ENCODE results near the gene PRELID3B.

PRELID3B gene

DNA sequence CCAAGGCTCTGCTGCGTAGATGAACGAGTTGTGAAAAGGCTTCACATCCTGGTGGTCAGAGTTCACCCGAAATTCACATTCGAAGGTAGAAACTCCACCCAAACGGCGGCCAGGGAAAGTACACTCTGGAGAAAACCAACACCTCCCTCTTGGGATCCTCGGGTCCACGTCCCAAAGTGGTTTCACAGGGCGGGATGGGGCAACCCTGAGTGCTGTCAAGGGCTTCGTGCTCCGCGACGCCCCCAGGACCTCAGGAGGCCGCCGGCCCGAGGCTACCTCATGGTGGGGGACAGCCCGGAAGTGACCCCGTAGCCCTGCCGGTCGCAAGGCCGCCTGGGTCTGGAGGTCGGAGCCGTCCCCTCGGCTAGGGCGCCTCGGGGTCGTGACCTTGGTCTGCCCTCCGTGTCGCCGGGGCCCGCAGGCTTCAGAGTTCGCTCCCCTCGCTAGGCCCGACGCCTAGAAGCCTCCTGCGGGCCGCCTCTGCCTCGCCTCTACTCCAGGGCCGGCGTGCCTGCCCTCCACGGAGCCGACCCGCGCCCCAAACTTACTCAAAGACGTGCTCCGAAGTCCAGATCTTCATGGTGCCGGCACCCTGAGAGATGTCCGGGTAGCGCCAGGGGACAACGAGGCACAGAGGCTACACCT lies at the start of gene PRELID3B:
TSS of gene PRELID3B (minus strand) at position 636 of the 645 bp plus-strand sequence. CDS start at position 580, 56 bp downstream.
- no peak for DNase-seq (ENCODE audit: low read depth in 2 of 2)

GRCh38 chr20:59087829-59088433 lies 45.3 kb upstream of the PRELID3B start:
- peak; percentile 71 to 76 for DNase-seq (ENCODE audit: low read depth in 2 of 2)

- DNase-seq (ENCODE audit: low read depth in 2 of 2) = no peak
These were observed 44.3 kb upstream of the PRELID3B start for GRCh38 chr20:59086923-59087322.

- no peak for DNase-seq (ENCODE audit: low read depth in 2 of 2)
These were observed 41.7 kb upstream of the PRELID3B start for GRCh38 chr20:59084041-59084850.

GRCh38 chr20:59082981-59083380 lies 40.4 kb upstream of the PRELID3B start:
- DNase-seq (ENCODE audit: low read depth in 2 of 2) = no peak

- DNase-seq (ENCODE audit: low read depth in 2 of 2) = no peak
These were observed 39.6 kb upstream of the PRELID3B start for GRCh38 chr20:59082077-59082740.

DNA sequence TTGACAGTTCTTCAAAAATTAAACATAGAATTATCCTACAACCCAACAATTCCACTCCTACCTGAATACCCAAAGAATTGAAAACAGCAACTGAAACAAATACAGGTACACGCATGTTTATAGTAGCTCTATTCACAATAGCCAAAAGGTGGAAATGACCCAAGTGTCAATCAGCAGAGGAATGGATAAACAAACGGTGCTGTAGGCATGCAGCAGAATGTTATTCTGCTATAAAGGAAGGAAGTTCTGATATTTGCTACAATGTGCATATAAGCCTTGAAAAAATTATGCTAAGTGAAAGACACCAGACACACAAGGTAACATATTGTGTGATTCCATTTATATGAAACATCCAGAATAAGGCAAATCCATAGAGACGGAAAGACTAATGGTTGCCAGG lies 38.5 kb upstream of the PRELID3B start:
- no peak for DNase-seq (ENCODE audit: low read depth in 2 of 2)

GRCh38 chr20:59078231-59078630 lies 35.6 kb upstream of the PRELID3B start:
- no peak for DNase-seq (ENCODE audit: low read depth in 2 of 2)

GRCh38 chr20:59077705-59078104 lies 35.1 kb upstream of the PRELID3B start:
- DNase-seq (ENCODE audit: low read depth in 2 of 2) = no peak

- DNase-seq (ENCODE audit: low read depth in 2 of 2) = no peak
These were observed 33.4 kb upstream of the PRELID3B start for GRCh38 chr20:59075934-59076508.

DNA sequence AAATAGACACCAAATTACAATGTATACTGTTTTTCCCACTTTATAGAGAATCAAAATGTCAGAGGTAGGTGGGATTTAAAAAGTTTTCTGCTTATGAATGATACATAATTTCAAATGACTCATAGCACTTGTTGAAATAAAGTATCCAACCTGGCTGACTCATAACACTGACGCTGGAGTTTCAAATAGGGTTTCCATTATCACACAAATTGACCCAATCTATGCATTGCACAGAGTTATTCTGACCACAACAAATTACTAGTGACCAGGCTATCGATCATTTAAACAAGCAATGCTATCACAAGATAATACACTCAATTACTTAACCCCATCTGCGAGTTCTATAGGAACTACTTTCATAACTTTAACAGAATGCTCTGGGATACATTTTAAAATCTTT lies 31.9 kb upstream of the PRELID3B start:
- DNase-seq (ENCODE audit: low read depth in 2 of 2) = no peak

DNA sequence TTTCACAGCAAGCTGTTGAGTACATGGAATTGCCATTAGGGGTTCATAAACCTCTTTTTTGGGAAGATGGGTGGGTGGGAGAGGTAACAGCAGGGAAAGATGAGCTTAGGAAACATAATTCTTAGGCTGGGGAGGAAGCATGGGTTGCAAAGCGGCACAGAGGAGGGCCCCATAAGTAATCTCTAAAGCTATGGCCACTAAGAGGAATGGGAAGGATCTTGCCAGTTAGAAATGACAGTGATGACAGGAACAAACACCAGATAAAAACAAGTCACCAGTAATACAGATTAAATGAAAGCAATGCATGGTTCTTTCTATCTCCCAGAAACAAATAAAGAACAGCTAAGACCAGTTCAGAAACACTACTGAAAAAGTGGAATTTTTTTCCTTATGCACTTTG lies 31.0 kb upstream of the PRELID3B start:
- no peak for DNase-seq (ENCODE audit: low read depth in 2 of 2)

DNA sequence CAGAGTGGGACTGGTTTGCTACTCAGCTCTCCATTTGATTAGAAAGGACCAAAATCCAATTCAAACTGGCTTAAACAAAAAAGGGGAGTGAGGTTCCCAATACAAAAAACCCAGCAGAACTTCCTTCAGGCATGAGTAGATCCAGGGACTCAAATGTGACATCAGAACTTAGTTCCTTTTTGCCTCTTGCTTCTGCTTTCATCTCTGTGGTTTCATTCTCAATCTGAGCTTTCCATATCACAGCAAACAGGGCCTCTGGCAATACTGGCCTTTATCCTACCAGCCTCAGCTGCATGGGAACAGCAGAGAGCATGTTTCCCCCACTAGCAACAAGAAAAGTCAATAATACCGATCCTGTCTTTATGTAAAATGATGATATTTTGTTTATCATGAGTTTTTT lies 28.6 kb upstream of the PRELID3B start:
- DNase-seq (ENCODE audit: low read depth in 2 of 2) = no peak

- no peak for DNase-seq (ENCODE audit: low read depth in 2 of 2)
These were observed 26.4 kb upstream of the PRELID3B start for GRCh38 chr20:59069026-59069425.

DNA sequence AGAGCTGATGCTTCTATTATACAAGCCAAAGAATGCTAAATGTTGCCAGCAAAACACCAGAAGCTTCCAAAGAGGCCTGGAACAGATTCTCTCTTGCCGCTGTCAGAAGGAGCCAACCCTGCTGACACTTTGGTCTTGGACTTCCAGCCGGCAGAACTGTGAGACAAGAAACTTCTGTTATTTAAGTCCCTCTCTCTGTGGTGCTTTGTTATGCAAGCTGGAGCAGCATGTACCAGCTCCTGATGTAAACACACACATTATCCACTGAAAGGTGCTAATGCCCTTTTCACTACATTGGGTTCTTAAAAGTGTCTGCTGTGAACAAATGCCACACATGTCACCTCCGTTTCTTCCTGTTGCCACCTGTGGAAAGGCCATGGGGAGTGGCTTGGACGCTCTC lies 25.9 kb upstream of the PRELID3B start:
- DNase-seq (ENCODE audit: low read depth in 2 of 2) = no peak

- no peak for DNase-seq (ENCODE audit: low read depth in 2 of 2)
These were observed 21.7 kb upstream of the PRELID3B start for GRCh38 chr20:59064214-59064722.

DNA sequence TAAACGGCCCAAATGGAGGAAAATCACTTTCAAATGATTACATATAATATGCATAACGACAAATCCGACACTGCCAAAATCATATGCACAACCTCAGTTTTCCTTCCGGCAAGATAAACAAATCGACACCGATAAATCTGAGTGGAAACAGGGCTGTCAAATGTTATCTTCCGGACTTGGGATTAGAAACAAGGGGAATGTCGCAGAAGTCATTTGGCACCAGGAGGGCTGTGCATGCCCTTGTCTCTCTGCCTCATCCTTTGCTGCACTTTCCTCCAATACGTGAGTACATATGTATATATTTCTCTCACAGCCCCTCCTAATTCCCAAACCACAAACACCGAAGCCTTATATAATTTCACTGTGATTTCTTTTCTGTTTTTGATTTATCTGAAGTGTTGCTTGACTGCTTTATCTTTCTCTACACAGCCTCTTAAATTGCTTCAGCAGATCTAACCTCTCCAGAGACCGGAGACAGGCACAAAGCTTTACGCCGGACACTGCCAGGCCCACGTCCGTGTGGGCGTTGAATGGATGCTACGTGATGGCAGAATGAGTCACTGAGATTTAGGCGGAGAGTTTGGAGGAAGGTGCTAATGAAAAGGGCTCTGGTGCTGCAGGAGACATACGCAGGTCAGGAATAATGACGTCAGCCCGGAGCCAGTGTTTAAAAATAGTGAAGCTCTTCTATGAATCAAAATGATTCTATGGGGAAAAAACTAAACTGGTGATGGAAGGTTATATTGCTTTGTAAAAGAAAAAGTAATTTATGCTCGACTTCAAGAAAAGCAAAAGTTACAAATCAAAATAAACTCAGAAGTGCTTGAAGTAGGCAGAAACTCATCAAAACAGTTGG lies 21.0 kb upstream of the PRELID3B start:
- no peak for DNase-seq (ENCODE audit: low read depth in 2 of 2)

DNA sequence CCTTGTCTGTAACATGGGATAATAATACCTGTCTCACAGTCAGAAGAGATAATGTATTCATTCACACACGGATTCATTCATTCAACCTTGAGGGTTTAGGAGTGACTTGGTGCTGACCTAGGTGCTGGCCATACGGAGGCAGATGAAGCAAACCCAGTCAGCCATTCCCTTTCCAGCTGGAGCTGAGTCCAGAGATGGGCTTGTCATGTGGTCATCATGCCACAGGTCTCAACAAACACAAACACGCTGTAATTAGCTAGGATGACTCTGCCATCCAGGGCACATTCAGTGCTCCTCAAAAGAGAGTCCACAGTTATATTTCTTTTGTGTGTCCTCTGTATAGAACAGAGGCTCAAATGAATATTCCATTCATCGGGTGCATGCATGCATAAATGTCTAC lies 19.5 kb upstream of the PRELID3B start:
- DNase-seq (ENCODE audit: low read depth in 2 of 2) = no peak

DNA sequence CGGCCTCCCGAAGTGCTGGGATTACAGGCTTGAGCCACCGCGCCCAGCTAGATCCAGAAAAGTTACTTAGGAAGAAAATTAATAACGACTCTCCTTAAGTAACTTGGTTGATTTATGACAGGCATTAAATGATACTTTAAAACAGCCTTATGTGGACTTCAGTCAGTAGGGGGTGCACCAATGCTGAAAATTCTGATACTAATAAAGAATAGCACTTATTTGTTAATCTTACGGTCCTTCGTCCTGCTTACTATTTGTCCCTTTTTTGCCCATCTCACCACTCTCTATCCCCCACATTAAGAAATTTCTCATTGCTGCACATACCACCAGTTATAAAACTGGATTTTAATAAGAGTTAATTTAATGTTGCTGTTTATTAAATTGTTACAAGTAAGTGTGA lies 12.7 kb upstream of the PRELID3B start:
- DNase-seq (ENCODE audit: low read depth in 2 of 2) = no peak

DNA sequence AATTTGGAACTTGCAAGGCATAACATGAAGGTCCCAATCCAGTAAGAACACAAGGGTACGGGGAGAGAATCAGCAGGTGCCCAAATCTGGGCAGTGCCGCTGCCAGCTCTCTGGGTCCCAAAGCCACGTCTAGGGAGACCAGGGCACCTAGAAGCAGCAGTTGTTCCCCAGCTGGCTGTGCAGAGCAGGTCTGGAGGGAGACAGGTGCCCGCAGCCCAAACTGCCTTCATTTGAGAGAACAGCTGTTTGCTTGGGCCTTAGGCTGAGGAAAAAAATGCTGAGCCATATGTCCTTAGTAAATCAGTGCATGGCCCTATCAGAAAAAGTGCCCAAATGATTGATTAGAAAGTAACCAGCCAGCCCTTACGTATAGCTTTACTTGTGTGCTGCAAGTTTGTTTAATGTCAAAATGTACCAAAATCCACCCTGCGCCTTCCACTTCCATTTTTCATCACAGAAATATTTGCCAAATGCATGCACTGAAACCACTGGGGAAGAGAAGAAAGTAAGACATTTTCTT lies 9.1 kb upstream of the PRELID3B start:
- no peak for DNase-seq (ENCODE audit: low read depth in 2 of 2)

DNA sequence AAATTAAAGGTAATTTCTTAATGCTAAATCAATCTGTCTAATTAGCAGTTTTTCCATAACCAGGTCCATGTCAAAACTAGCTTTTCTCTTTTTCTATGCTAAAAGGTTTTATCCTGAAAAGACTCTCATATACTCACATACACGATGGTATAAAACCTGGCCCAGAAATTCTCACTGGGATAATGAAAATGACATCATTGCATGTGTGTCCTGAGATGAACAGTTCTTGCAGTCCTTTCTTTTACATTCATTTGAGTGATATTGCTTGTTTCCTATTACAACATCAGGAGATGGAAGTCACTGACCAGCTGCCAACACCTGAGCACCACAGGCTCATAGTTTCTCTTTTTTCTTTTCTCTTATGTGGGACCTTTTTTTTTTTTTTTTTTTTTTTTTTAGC lies 7.9 kb upstream of the PRELID3B start:
- no peak for DNase-seq (ENCODE audit: low read depth in 2 of 2)

Measured in stimulated activated CD4-positive, alpha-beta T cell treated with anti-CD3 and anti-CD28 coated beads, Interleukin-15, amount 100 ng/mL, for 48 hours (primary cell).